HEK293 (cell line): Measurements from ENCODE around the gene PKP3.

Source experiments
- CTCF ChIP-seq: fragments of 450-650 bp; formaldehyde crosslinking; IDR thresholded peaks from 2 replicates; pipeline ENCODE4 v1.5.1; 2016; ENCODE audit warnings: missing biosample characterization, missing genetic modification characterization
- SP2 ChIP-seq: fragments of 450-650 bp; formaldehyde crosslinking; IDR thresholded peaks from 2 replicates; pipeline ENCODE4 v1.5.1; 2016; ENCODE audit warnings: missing biosample characterization, missing genetic modification characterization
- SP3 ChIP-seq: fragments of 450-650 bp; formaldehyde crosslinking; IDR thresholded peaks from 2 replicates; pipeline ENCODE4 v1.5.1; 2016; ENCODE audit warnings: missing biosample characterization, missing genetic modification characterization
- ZBTB10 ChIP-seq: fragments of 450-650 bp; formaldehyde crosslinking; IDR thresholded peaks from 2 replicates; pipeline ENCODE4 v1.5.1; 2016; ENCODE audit warnings: missing biosample characterization, missing genetic modification characterization
- ZBTB11 ChIP-seq: fragments of 450-650 bp; formaldehyde crosslinking; conservative IDR thresholded peaks from 2 replicates; pipeline ENCODE4 v1.5.1; 2016; ENCODE audit warnings: low read depth, missing biosample characterization, missing genetic modification characterization
- ZBTB26 ChIP-seq: fragments of 450-650 bp; formaldehyde crosslinking; optimal IDR thresholded peaks from 2 replicates; pipeline ENCODE3; 2016; ENCODE audit warnings: missing biosample characterization, mild to moderate bottlenecking, missing genetic modification characterization
- ZFP3 ChIP-seq: fragments of 450-650 bp; formaldehyde crosslinking; IDR thresholded peaks from 2 replicates; pipeline ENCODE4 v1.5.1; 2016; ENCODE audit warnings: low read depth, missing biosample characterization, missing genetic modification characterization
- ZNF239 ChIP-seq: fragments of 450-650 bp; formaldehyde crosslinking; IDR thresholded peaks from 2 replicates; pipeline ENCODE4 v1.5.1; 2016; ENCODE audit warnings: missing biosample characterization, missing genetic modification characterization
- ZNF391 ChIP-seq: fragments of 450-650 bp; formaldehyde crosslinking; IDR thresholded peaks from 2 replicates; pipeline ENCODE4 v1.5.1; 2016; ENCODE audit warnings: low read depth, missing biosample characterization, missing genetic modification characterization, borderline replicate concordance
- ZNF404 ChIP-seq: fragments of 450-650 bp; formaldehyde crosslinking; IDR thresholded peaks from 2 replicates; pipeline ENCODE4 v1.5.1; 2017; ENCODE audit warnings: missing biosample characterization, missing genetic modification characterization

- TF ChIP-seq ZBTB10 (tag by site-specific recombination), result no peak
- TF ChIP-seq ZNF391, result no peak
- no peak for TF ChIP-seq CTCF (tag by site-specific recombination)
- TF ChIP-seq ZBTB11 (tag by site-specific recombination), result no peak
- no peak for TF ChIP-seq SP2 (tag by site-specific recombination)
- TF ChIP-seq ZFP3, result no peak
- TF ChIP-seq ZNF404 (tag by site-specific recombination), result no peak
- TF ChIP-seq ZNF239 (tag by site-specific recombination), result no peak
- TF ChIP-seq ZBTB26 (tag by site-specific recombination), result no peak
- TF ChIP-seq SP3 (tag by site-specific recombination), result no peak
Measured at GRCh38 chr11:428295-428694, 34.3 kb downstream of the PKP3 start.
